H9 (cell line): ENCODE data around the gene FITM2. TPM values are rescaled to one million over a fixed set of nuclear protein-coding genes. Genes with fewer than 3 reads are reported as not detected.

Experiments used
- DNase-seq: peaks from one replicate; pipeline ENCODE4 v3.0.0-alpha.2; 2017
- H2AFZ ChIP-seq: one replicate; pipeline ENCODE4 v1.6.1; 2013; ENCODE audit warnings: mild to moderate bottlenecking, low read length, control low read depth, moderate library complexity
- H2AK5ac ChIP-seq: 2 replicates; pipeline ENCODE4 v1.6.1; 2013; ENCODE audit warnings: low read length, control low read depth, mixed read lengths; ENCODE audit not compliant: insufficient read length
- H2BK120ac ChIP-seq: one replicate; pipeline ENCODE4 v1.6.1; 2013; ENCODE audit warnings: low read depth, mild to moderate bottlenecking, low read length, control low read depth, inconsistent platforms; ENCODE audit not compliant: poor library complexity, severe bottlenecking
- H2BK12ac ChIP-seq: 2 replicates; pipeline ENCODE4 v1.6.1; 2013; ENCODE audit warnings: low read length, control low read depth, mixed read lengths, low read depth; ENCODE audit not compliant: insufficient read length
- H2BK15ac ChIP-seq: 2 replicates; pipeline ENCODE4 v1.6.1; 2013; ENCODE audit warnings: low read depth, low read length, control low read depth
- H2BK20ac ChIP-seq: one replicate; pipeline ENCODE4 v1.6.1; 2013; ENCODE audit warnings: low read depth, mild to moderate bottlenecking, low read length, control low read depth, inconsistent platforms; ENCODE audit not compliant: poor library complexity, severe bottlenecking
- H2BK5ac ChIP-seq: 2 replicates; pipeline ENCODE4 v1.6.1; 2013; ENCODE audit warnings: low read length, control low read depth, mixed read lengths; ENCODE audit not compliant: insufficient read length
- H3K14ac ChIP-seq: 2 replicates; pipeline ENCODE4 v1.6.1; 2013; ENCODE audit warnings: low read length, control low read depth; ENCODE audit not compliant: insufficient read depth
- H3K18ac ChIP-seq: 2 replicates; pipeline ENCODE4 v1.6.1; 2013; ENCODE audit warnings: low read depth, mild to moderate bottlenecking, mixed read lengths, low read length, control low read depth; ENCODE audit not compliant: insufficient read length
- H3K23ac ChIP-seq: 2 replicates; pipeline ENCODE4 v1.6.1; 2013; ENCODE audit warnings: low read length, control low read depth, mixed read lengths, low read depth; ENCODE audit not compliant: insufficient read length
- H3K23me2 ChIP-seq: 2 replicates; pipeline ENCODE4 v1.6.1; 2013; ENCODE audit warnings: low read depth, mild to moderate bottlenecking, mixed read lengths, low read length, control low read depth; ENCODE audit not compliant: insufficient read length, poor library complexity, severe bottlenecking
- H3K27ac ChIP-seq: 2 replicates; pipeline ENCODE4 v1.5.1; 2013; ENCODE audit warnings: low read length, control low read depth, mixed read lengths, low read depth; ENCODE audit not compliant: insufficient read length
- H3K27me3 ChIP-seq: 2 replicates; pipeline ENCODE4 v1.6.1; 2013; ENCODE audit warnings: low read length, control low read depth, inconsistent platforms; ENCODE audit not compliant: insufficient read depth
- H3K4ac ChIP-seq: 2 replicates; pipeline ENCODE4 v1.6.1; 2013; ENCODE audit warnings: low read depth, mild to moderate bottlenecking, control low read depth, inconsistent platforms, low read length, moderate library complexity
- H3K4me1 ChIP-seq: 2 replicates; pipeline ENCODE4 v1.6.1; 2013; ENCODE audit warnings: low read length, control low read depth, inconsistent platforms; ENCODE audit not compliant: insufficient read depth
- H3K4me2 ChIP-seq: 2 replicates; pipeline ENCODE4 v1.6.1; 2013; ENCODE audit warnings: low read length, control low read depth, mixed read lengths; ENCODE audit not compliant: insufficient read length, insufficient read depth
- H3K56ac ChIP-seq: 2 replicates; pipeline ENCODE4 v1.6.1; 2013; ENCODE audit warnings: low read depth, mild to moderate bottlenecking, mixed read lengths, low read length, control low read depth; ENCODE audit not compliant: insufficient read length
- H3K79me1 ChIP-seq: 2 replicates; pipeline ENCODE4 v1.6.1; 2013; ENCODE audit warnings: low read depth, mild to moderate bottlenecking, moderate library complexity, low read length, control low read depth, inconsistent platforms; ENCODE audit not compliant: insufficient read depth, poor library complexity, severe bottlenecking
- H3K79me2 ChIP-seq: 2 replicates; pipeline ENCODE4 v1.6.1; 2013; ENCODE audit warnings: low read length, control low read depth, inconsistent platforms; ENCODE audit not compliant: insufficient read depth
- H3K9ac ChIP-seq: 2 replicates; pipeline ENCODE4 v1.6.1; 2013; ENCODE audit warnings: low read length, control low read depth, mixed read lengths; ENCODE audit not compliant: insufficient read length; ENCODE audit errors: extremely low read depth
- H3K9me3 ChIP-seq: one replicate; pipeline ENCODE4 v1.6.1; 2013; ENCODE audit warnings: low read depth, low read length, inconsistent platforms; ENCODE audit not compliant: control insufficient read depth
- H3T11ph ChIP-seq: one replicate; pipeline ENCODE4 v1.6.1; 2013; ENCODE audit warnings: mild to moderate bottlenecking, low read length, control low read depth, inconsistent platforms
- H4K20me1 ChIP-seq: one replicate; pipeline ENCODE4 v1.6.1; 2013; ENCODE audit not compliant: control insufficient read depth, insufficient read length, insufficient read depth
- H4K5ac ChIP-seq: 2 replicates; pipeline ENCODE4 v1.6.1; 2013; ENCODE audit warnings: low read depth, mild to moderate bottlenecking, mixed read lengths, low read length, control low read depth; ENCODE audit not compliant: insufficient read length
- H4K8ac ChIP-seq: replicated peaks from 2 replicates; pipeline ENCODE4 v1.6.1; 2013; ENCODE audit warnings: low read length, control low read depth, mixed read lengths, low read depth; ENCODE audit not compliant: insufficient read length
- H4K91ac ChIP-seq: 2 replicates; pipeline ENCODE4 v1.6.1; 2013; ENCODE audit warnings: low read depth, mild to moderate bottlenecking, moderate library complexity, mixed read lengths, low read length, control low read depth; ENCODE audit not compliant: insufficient read length
- H3K27ac Mint-ChIP-seq, 3 experiments: 2 replicates in 2 of 3; 3 replicates in 1 of 3; pipeline ENCODE4 v1.8.0; 2020 to 2021; ENCODE audit warnings: mixed read lengths in 3 of 3, mild to moderate bottlenecking in 1 of 3, moderate library complexity in 1 of 3
- H3K27me3 Mint-ChIP-seq: 2 replicates; pipeline ENCODE4 v1.8.0; 2021; ENCODE audit warnings: low read depth, mild to moderate bottlenecking, moderate library complexity, mixed read lengths
- H3K36me3 Mint-ChIP-seq, 3 experiments: 2 replicates in 2 of 3; 3 replicates in 1 of 3; pipeline ENCODE4 v1.8.0; 2020 to 2021; ENCODE audit warnings: low read depth in 3 of 3, mixed read lengths in 3 of 3; ENCODE audit not compliant: insufficient read depth in 1 of 3
- H3K4me1 Mint-ChIP-seq, 2 experiments: 2 replicates each; pipeline ENCODE4 v1.8.0; 2020; ENCODE audit warnings: mixed read lengths in 2 of 2
- H3K4me3 Mint-ChIP-seq, 2 experiments: 2 replicates in 1 of 2; 3 replicates in 1 of 2; pipeline ENCODE4 v1.8.0; 2020 to 2021; ENCODE audit warnings: mild to moderate bottlenecking in 2 of 2, mixed read lengths in 2 of 2, moderate library complexity in 1 of 2
- H3K9me3 Mint-ChIP-seq, 2 experiments: 2 replicates in 1 of 2; 3 replicates in 1 of 2; pipeline ENCODE4 v1.8.0; 2020; ENCODE audit warnings: mild to moderate bottlenecking in 2 of 2, mixed read lengths in 2 of 2, moderate library complexity in 1 of 2
- WGBS: extraction: QIAGEN DNeasy Blood & Tissue Kit; methylation state at CpG from one replicate; pipeline ENCODE4 v1.1.7; 2013; ENCODE audit warnings: missing lambda C conversion rate, low lambda C conversion rate, mixed read lengths; ENCODE audit not compliant: insufficient read length; ENCODE audit errors: extremely low coverage; 5-methylcytosine and 5-hydroxymethylcytosine counted together
- total RNA-seq: library from RNA; stranded (reverse); gene quantifications from 2 replicates; pipeline ENCODE4 v1.2.1, GENCODE V29; 2021
- TF ChIP-seq, protein P1 (sequence below): fragments of 200-600 bp; sonication (generic); conservative IDR thresholded peaks from 3 replicates; pipeline ENCODE4 v1.8.0; 2021; ENCODE audit warnings: antibody characterized with exemption, mild to moderate bottlenecking

The FITM2 gene
- total RNA-seq, 1 experiment from 2014 or later, result 1.7 TPM

DNA sequence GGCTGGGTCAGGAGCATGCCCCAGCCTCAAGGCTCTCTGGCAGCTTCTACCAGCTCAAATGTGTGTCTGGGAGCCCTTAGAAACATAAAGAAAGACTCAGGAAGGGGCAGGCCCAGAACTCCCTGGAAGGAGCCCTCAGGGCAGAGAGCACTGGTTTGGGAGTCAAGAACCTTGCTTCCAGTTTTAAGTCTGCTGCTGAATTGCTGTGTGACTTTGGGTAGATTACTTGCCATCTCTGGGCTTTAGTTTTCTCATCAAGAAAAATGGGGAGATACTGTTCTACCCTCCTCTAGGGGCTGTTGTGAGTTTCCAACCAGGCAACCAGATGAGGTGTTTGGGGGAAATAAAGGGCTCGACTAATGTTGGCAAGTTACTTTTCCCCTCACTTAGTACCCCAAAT, 55.1 kb downstream of the FITM2 start:
- no peaks in the 10 kb centered on the region; the same call in 1 of the 2 replicates for H3K27me3 Mint-ChIP-seq

More for the DNA sequence above, 55.1 kb downstream of the FITM2 start:
- no peak overlapping the region for H3K18ac ChIP-seq
- no peaks in the 10 kb centered on the region for H3K4me1 ChIP-seq
- no peak overlapping the region for H3T11ph ChIP-seq
- no peak overlapping the region for H3K56ac ChIP-seq
- no peak overlapping the region for H3K9ac ChIP-seq
- no peaks in the 10 kb centered on the region for H4K20me1 ChIP-seq
- no peak overlapping the region for H2BK20ac ChIP-seq
- no peaks in the 10 kb centered on the region for H3K9me3 ChIP-seq
- H2BK5ac ChIP-seq, result no peak overlapping the region
- no peak for DNase-seq
- no peak overlapping the region for H2BK12ac ChIP-seq
- H3K79me2 ChIP-seq, result no peaks in the 10 kb centered on the region
- Mint-ChIP-seq H3K36me3 (no peaks in the 10 kb centered on the region), H3K4me1 (peaks cover 15 to 19% of the 10 kb centered on the region in 2 experiments), H3K4me3 (no peak overlapping the region), H3K27ac (no peak overlapping the region), H3K9me3 (no peaks in the 10 kb centered on the region)
- no peaks in the 10 kb centered on the region for H3K79me1 ChIP-seq
- no peak overlapping the region for H2AFZ ChIP-seq
- H3K4me2 ChIP-seq, result no peak overlapping the region
- WGBS, result no CpG with 5 or more reads among the region's 1 CpG
- H3K23ac ChIP-seq, result no peak overlapping the region
- H3K14ac ChIP-seq, result no peak overlapping the region
- no peak overlapping the region for H2AK5ac ChIP-seq
- no peak overlapping the region for H2BK15ac ChIP-seq
- H3K27me3 ChIP-seq, result no peaks in the 10 kb centered on the region
- no peak overlapping the region for H3K27ac ChIP-seq
- H3K23me2 ChIP-seq, result no peaks in the 10 kb centered on the region
- no peak overlapping the region for H4K8ac ChIP-seq
- H2BK120ac ChIP-seq, result no peak overlapping the region
- H4K91ac ChIP-seq, result no peak overlapping the region
- TF ChIP-seq, protein P1, sequence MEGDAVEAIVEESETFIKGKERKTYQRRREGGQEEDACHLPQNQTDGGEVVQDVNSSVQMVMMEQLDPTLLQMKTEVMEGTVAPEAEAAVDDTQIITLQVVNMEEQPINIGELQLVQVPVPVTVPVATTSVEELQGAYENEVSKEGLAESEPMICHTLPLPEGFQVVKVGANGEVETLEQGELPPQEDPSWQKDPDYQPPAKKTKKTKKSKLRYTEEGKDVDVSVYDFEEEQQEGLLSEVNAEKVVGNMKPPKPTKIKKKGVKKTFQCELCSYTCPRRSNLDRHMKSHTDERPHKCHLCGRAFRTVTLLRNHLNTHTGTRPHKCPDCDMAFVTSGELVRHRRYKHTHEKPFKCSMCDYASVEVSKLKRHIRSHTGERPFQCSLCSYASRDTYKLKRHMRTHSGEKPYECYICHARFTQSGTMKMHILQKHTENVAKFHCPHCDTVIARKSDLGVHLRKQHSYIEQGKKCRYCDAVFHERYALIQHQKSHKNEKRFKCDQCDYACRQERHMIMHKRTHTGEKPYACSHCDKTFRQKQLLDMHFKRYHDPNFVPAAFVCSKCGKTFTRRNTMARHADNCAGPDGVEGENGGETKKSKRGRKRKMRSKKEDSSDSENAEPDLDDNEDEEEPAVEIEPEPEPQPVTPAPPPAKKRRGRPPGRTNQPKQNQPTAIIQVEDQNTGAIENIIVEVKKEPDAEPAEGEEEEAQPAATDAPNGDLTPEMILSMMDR, result no peak
- H4K5ac ChIP-seq, result no peak overlapping the region
- no peak overlapping the region for H3K4ac ChIP-seq
